ENCODE measurements around the gene ZIC4. TPM values are rescaled to one million over a fixed set of nuclear protein-coding genes. Genes with fewer than 3 reads are reported as not detected.

The ZIC4 gene
- total RNA-seq, 1 donor from 2014 or later: not detected

GRCh38 chr3:147336543-147337278 lies 69.6 kb downstream of the ZIC4 start:
- TF ChIP-seq, protein P1, sequence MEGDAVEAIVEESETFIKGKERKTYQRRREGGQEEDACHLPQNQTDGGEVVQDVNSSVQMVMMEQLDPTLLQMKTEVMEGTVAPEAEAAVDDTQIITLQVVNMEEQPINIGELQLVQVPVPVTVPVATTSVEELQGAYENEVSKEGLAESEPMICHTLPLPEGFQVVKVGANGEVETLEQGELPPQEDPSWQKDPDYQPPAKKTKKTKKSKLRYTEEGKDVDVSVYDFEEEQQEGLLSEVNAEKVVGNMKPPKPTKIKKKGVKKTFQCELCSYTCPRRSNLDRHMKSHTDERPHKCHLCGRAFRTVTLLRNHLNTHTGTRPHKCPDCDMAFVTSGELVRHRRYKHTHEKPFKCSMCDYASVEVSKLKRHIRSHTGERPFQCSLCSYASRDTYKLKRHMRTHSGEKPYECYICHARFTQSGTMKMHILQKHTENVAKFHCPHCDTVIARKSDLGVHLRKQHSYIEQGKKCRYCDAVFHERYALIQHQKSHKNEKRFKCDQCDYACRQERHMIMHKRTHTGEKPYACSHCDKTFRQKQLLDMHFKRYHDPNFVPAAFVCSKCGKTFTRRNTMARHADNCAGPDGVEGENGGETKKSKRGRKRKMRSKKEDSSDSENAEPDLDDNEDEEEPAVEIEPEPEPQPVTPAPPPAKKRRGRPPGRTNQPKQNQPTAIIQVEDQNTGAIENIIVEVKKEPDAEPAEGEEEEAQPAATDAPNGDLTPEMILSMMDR (IDR thresholded peaks at IDR 0.05; ENCODE audit: partially characterized antibody, unreplicated experiment): no peak
- no peaks in the 10 kb centered on the region for H3K9me3 Mint-ChIP-seq (ENCODE audit: unreplicated experiment)
- H3K4me1 Mint-ChIP-seq (ENCODE audit: low read depth, unreplicated experiment): no peaks in the 10 kb centered on the region
- no peak overlapping the region for H3K27ac Mint-ChIP-seq (ENCODE audit: unreplicated experiment)
- no peaks in the 10 kb centered on the region for H3K36me3 Mint-ChIP-seq (ENCODE audit: unreplicated experiment)
- H3K27me3 Mint-ChIP-seq (ENCODE audit: unreplicated experiment): no peaks in the 10 kb centered on the region
- DNase-seq: no peak
- H3K4me3 Mint-ChIP-seq (ENCODE audit: unreplicated experiment): no peak overlapping the region

Other genes with a start within 250 kb of the ZIC4 start
- not detected for gene ZIC1, start 2.8 kb upstream of the ZIC4 start, total RNA-seq (ENCODE audit: unreplicated experiment)